CD4-positive, alpha-beta T cell treated with Interleukin-12 subunit alpha and Interleukin-12 subunit beta, for 1 hour (primary cell): ENCODE measurements around the gene CANT1.

ENCODE experiments used
- DNase-seq: peaks from one replicate; pipeline ENCODE4 v3.0.0-alpha.2; 2020

The CANT1 gene

DNA sequence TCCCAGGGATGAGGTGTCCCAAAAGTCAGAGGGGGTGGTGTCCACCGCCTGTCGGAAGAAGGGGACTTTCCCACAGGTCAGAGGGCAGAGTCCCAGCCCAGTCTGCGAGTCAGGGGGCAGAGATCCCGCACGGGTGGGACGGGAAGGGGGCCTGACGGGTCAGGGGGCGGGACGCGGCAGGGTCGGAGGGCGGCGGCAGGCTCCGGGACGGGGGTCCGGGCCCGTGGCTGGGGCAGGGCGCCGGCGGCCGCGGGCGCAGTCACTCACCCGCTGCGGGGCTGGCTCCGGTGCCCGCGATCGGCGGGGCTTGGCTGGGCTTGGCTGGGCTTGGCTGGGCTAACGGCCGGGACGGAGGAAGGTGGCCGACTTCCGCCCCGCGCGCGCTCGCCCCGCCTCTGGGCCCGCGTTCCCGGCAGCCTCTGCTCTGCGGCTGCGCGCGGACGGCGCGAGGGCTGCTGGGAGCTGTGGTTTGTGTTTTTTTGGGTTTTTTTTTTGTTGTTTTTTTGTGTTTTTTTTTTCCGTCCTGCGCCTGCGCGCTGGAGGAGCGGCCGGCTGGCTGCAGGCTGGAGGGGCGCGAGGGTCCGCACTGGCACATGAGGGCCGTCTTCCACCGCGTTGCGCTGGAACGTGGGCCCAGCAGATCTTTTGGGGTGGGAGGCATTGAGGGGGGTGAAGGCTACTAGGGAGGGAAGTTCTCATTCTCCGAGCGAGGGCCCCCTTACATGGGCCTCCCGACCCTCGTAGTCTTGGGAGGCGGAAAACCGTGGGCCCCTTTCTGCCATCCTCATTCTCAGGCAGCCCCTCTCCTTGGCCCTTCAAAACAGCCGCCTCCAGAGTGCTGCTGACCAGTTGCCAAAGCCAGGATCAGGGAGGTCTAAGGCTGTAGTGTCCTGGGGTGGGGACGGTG lies at the start of gene CANT1:
CANT1 (minus strand) TSS at position 368 of the 907 bp plus-strand sequence. CDS start 12,142 bp downstream, outside the sequence.
- DNase-seq = peak; percentile 88

- DNase-seq = no peak
These were observed 48.3 kb upstream of the CANT1 start for GRCh38 chr17:79057737-79058385.

GRCh38 chr17:79055197-79055596 lies 45.6 kb upstream of the CANT1 start:
- no peak for DNase-seq

DNA sequence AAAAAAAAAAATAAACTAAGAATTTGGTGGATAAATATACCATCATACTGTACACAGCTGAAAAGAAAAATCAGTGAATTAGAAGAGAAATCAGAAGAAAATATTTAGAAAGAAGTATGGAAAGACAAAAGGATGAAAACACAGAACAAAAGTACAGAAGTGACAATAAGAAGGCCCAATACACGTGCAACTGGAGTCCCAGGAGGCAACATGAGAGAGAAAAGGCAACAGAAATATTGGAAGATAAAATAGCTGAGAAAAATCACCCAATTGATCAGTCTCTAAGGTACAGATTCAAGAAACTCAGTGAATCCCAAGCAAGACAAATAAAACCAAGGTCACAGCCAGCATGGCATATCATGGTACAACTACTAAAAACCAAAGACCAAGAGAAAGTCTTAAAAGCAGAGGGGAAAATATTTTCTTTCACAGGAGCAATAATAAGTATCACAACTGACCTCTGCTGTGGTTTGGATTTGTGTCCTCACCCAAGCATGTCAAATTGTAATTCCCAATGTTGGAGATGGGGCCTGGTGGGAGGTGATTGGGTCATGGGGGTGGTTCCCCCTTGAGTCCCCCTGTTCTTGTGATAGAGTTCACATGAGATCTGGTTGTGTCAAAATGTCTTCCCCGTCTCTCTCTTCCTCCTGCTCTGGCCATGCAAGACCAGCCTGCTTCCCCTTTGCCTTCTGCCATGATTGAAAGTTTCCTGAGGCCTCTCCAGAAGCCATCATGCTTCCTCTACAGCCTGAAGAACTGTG lies 44.8 kb upstream of the CANT1 start:
- DNase-seq = no peak

DNA sequence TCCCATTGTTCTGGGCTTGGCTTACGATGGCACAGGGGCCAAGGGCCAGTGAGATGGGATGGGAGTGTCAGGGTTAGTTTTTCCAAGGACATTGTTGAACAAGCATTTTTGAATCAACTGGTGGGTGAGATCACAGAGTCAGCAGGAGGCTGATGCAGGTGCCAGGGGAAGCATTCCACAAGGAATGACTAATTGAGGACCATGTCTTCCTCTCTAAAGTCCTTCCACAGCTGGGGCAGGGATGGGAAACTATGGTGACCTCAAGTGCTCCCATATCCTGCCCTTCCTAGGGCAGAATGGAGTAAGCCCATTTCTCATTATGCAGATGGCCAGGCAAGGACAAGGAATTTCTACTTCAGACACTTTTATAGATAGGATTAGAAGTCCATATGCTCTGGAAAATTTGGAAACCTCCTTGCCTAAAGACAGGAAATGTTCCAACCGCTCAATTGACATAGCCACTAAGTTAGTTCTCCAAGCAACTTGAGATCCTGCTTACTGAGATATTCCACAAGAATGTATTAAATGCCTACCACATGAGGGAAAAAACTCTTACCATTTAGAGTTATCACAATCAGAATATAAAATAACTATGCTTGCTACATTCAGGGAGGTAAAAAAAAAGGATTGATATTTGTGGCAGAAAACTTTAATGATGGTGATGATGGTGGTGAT lies 43.8 kb upstream of the CANT1 start:
- DNase-seq = no peak

DNA sequence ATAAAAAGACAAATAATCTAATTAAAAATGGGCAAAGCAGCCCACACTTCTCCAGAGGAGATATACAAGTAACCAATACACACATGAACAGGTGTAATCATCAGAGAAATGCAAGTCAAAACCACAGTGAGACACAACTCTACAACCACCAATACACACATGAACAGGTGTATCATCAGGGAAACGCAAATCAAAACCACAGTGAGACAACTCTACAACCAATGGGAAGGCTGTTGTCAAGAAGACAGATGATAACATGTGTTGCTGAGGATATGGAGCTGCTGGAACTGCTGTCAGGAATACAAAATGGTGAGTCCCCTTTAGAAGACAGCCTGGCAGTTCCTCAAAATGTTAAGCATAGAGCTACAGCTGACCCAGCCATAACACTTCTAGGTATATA lies 42.6 kb upstream of the CANT1 start:
- DNase-seq = no peak

- no peak for DNase-seq
These were observed 41.7 kb upstream of the CANT1 start for GRCh38 chr17:79051306-79051705.

DNA sequence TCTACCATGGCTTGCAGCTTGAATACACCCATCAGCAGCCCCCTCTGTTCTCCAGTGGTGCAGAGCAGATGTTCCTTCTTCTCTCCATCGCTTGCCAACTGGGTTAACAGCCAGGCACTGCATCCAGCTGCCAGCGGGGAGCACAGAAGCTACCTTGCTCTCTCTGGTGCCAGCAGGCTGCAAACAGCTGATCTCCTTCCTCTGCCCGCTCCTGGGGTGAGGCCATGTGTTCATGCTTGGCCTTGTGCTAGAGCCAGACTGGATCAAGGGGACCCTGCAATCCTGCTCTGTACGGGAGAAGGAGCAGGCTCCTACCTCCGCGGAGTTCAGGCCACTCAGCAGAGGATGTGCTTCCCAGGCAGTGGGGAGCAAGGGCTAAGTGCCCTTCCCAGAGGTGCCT lies 41.0 kb upstream of the CANT1 start:
- no peak for DNase-seq

GRCh38 chr17:79049821-79050220 lies 40.3 kb upstream of the CANT1 start:
- no peak for DNase-seq

DNA sequence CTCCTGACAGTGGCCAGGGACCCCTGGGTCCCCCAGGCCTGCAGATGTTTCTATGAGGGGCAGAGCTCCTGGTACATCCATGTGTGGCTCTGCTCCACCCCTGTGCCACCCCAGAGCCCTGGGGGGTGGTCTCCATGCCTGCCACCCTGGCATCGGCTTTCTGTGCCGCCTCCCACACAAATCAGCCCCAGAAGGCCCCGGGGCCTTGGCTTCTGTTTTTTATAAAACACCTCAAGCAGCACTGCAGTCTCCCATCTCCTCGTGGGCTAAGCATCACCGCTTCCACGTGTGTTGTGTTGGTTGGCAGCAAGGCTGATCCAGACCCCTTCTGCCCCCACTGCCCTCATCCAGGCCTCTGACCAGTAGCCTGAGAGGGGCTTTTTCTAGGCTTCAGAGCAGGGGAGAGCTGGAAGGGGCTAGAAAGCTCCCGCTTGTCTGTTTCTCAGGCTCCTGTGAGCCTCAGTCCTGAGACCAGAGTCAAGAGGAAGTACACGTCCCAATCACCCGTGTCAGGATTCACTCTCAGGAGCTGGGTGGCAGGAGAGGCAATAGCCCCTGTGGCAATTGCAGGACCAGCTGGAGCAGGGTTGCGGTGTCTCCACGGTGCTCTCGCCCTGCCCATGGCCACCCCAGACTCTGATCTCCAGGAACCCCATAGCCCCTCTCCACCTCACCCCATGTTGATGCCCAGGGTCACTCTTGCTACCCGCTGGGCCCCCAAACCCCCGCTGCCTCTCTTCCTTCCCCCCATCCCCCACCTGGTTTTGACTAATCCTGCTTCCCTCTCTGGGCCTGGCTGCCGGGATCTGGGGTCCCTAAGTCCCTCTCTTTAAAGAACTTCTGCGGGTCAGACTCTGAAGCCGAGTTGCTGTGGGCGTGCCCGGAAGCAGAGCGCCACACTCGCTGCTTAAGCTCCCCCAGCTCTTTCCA lies 39.5 kb upstream of the CANT1 start:
- no peak for DNase-seq

DNA sequence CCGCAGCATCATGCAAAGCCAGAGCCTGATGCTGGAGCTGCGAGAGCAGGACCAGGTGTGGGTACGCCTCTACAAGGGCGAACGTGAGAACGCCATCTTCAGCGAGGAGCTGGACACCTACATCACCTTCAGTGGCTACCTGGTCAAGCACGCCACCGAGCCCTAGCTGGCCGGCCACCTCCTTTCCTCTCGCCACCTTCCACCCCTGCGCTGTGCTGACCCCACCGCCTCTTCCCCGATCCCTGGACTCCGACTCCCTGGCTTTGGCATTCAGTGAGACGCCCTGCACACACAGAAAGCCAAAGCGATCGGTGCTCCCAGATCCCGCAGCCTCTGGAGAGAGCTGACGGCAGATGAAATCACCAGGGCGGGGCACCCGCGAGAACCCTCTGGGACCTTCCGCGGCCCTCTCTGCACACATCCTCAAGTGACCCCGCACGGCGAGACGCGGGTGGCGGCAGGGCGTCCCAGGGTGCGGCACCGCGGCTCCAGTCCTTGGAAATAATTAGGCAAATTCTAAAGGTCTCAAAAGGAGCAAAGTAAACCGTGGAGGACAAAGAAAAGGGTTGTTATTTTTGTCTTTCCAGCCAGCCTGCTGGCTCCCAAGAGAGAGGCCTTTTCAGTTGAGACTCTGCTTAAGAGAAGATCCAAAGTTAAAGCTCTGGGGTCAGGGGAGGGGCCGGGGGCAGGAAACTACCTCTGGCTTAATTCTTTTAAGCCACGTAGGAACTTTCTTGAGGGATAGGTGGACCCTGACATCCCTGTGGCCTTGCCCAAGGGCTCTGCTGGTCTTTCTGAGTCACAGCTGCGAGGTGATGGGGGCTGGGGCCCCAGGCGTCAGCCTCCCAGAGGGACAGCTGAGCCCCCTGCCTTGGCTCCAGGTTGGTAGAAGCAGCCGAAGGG lies 38.6 kb upstream of the CANT1 start:
- no peak for DNase-seq

DNA sequence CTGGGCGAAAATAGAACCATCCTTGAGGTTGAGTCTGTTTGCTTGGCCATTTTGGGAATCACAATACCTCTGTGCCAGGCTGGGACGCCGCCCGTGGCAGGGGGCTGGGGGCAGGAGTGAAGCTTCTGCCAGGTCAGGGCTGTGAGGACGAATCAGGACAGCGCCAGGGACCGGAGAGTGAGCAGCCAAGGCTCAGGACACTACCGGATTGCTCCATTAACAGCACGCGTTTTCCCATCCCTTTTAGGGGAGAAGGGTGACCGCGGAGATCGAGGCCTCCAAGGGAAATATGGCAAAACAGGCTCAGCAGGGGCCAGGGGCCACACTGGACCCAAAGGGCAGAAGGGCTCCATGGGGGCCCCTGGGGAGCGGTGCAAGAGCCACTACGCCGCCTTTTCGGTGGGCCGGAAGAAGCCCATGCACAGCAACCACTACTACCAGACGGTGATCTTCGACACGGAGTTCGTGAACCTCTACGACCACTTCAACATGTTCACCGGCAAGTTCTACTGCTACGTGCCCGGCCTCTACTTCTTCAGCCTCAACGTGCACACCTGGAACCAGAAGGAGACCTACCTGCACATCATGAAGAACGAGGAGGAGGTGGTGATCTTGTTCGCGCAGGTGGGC lies 37.8 kb upstream of the CANT1 start:
- no peak for DNase-seq

DNA sequence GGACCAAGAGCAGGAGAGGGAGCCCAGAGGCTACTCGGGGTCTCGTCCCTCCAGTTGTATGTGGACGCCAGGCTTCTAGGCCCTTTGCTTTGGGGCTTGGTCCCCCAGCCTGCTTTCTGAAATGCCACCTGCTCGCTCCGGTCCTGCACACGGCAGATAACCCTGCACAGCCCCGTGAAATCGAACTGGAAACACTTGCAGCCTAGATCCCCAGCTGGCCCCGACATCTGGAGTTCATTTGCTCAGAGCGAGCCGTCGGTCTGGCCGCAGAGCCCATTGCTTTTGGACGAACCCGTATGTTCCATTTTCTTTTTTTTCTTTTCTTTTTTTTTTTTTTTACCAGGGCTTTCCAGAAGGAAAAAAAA lies 37.3 kb upstream of the CANT1 start:
- no peak for DNase-seq

DNA sequence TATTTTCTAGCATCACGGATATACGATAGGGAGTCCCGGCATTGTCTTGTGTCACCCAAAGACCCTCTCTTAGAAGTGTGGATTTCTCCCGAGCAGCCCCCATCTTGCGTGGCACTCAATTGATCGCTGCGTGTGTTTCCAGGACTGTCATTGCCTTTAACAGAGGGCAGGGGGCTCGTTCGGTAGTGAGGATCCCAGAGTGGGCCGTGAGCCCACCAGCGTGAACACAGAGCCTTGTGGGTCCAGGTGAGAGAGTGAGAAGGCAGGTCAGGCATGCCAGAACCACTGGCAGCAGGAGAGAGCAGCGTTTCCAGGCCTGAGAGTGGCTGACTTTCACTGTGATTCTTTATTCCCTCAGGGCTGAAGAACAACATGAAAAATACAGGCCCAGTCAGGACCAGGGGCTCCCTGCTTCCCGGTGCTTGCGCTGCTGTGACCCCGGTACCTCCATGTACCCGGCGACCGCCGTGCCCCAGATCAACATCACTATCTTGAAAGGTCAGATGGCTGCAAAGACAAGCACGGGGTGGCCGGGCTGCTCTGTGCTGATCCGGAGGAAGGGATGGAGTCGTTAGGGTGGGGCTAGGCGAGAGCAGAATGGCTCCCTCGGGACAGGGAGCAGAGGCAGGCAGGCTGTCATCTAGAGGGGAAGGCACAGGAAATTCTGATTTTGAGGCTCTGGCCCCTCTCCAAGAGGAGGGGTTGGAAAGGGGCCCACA lies 36.8 kb upstream of the CANT1 start:
- DNase-seq = no peak

DNA sequence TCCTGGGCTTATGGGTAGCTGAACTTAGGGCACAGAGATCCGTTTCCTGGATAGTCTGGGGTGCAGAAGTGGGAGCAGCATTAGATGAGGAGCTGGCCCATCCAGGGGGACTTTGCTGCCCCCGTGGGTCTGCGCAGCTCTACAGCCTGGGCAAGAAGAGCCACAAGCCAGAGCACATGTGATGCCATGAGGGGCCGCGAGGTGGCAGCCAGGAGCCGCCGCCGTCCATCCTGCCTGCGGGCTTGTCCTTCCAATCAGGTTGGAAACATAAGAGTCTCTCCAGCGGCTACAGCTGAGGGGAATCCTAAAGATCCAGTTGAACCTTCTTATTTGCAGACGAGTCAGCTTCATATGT lies 36.3 kb upstream of the CANT1 start:
- DNase-seq = peak; percentile 62

GRCh38 chr17:79045001-79045729 lies 35.6 kb upstream of the CANT1 start:
- DNase-seq = no peak

DNA sequence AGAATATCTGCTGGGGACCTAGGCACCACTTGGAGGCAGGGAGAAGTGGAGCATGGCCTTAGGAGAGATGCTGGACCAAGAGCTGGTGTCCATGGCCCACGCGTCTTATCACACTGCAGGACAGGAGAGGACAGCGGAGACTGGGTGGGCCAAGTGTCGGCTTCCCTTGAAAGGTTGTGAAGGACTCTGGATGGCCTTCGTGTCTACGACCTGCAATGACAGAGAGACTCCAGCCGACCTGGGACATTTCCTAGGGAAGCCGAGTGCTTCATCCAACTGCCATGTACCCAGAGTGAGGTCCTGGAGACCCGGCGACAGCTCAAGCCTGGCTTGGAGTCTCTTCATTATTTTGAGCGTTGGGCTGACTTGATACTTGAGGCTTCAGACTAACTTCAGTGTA lies 34.9 kb upstream of the CANT1 start:
- no peak for DNase-seq

- DNase-seq = no peak
These were observed 34.4 kb upstream of the CANT1 start for GRCh38 chr17:79043931-79044320.
